GM19397 (cell line): ENCODE data around the gene TMTC2.

Experiments used
- ATAC-seq: cut with Tn5 transposase; IDR thresholded peaks from one replicate; pipeline ENCODE4 v1.9.1; 2021; ENCODE audit warnings: mild to moderate bottlenecking, moderate library complexity; ENCODE audit not compliant: unreplicated experiment

The TMTC2 gene

DNA sequence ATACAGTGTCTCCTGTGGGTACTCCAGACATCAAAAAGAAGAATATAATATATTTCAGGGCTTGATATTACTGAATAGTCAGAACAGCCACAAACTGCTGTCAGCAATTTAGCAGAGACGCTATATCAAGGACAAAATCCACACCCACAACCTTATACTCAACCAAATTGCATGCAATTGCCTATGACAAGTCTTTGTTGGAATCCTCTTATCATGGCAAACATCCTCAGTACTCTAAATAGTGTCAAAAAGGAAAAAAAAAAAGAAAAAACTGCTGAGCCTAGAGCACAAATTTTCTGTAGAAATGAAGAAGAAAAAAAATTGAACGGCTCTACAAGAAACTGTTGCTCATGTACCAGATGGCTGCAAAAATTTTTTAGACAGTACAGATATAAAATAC is 485.7 kb downstream of the TMTC2 start:
- ATAC-seq = no peak

DNA sequence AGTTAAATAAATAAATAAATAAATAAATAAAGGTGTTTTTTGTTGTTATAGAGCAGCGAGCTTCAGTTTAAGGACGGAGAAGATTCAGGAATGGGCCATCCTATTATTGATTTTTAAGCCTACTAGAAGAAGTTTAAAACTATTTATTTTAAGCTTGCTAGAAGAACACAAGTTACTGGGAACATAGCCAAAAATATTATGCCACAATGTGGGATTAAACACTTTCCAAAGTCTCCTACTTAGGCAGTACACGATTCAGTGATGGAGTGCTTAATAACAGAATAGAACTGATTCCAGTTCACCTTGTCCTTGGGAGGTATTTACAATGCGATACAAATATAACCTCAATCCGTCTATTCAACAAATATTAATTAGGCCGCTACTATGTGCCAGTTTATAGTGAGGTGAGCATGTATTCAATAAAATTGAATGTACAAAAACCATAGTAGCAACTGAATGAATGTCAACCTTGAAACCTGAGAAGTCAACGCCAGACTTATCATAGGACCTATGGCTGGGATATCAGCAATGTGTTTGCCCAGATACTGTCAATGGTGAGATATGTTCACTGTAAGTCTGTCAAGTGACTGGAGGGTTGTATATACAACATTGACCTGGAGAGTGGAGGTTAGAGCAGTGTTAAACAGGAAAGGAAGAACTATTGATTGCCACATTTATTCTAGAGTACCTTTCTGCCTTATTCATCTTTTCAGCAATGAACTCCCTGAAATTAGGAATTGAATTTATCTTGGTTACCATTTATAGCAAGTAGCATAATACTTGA is 486.4 kb downstream of the TMTC2 start:
- no peak for ATAC-seq

DNA sequence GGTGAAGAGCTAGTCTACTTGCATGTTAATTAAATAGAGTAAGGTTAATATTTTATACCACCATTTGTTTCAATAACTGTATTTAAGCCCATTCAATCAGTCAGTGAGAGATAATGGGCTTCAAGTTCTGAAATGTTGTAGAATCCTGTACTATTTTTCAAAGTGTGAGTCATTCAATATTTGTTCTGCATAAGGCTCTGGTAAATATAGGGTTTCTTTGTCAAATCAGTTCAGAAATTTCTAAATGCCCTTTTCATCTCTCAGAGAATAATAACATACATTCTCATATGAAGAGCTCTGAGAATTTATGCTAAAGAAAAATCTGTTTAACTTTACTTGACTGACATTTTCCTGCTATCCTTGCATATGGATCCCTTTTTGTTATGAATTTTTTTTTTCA is 493.3 kb downstream of the TMTC2 start:
- no peak for ATAC-seq

DNA sequence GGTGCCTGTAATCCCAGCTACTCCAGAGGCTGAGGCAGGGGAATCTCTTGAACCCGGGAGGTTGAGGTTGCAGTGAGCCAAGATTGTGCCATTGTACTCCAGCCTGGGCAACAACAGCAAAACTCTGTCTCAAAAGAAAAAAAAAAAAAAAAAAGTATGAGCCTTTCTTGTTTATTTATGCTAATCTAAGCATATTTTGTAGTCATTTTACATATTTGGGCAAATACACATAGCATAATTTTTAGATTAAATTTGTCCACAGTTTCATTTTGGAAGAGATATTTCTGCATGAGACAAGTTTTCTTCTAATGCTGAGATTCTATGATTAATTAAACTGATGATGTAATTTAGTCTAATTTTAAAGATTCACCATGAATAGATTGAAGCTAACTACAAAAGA is 494.4 kb downstream of the TMTC2 start:
- no peak for ATAC-seq

DNA sequence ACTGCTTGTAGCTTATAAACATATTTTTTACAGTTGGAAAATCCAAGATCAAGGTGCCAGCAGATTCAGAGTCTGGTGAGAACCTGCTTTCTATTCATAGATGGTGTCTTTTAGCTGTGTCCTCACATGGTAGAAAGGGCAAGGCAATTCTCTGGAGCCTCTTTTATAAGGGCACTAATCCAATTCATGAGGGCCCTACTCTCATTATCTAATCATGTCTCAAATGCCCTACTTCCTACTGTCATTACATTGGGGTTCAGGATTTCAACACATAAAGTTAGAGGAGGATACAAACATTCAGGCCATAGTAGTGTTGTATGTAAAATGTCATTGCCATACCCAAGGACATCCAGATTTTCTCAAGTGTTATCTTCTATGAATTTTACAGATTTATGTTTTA is 496.4 kb downstream of the TMTC2 start:
- no peak for ATAC-seq
